OCI-LY1 (cell line): Measurements from ENCODE around the gene GTF3C2.
"Not testable (repeated sequence)": the region's sequence is repeated elsewhere in the genome, so short reads cannot be mapped to it uniquely, and the experiment has no call there.

Source experiments
- H2AFZ ChIP-seq: fragments of 200-600 bp; sonication (generic), shearing (Covaris generic); 2 replicates; pipeline ENCODE4 v1.6.0; 2014; ENCODE audit warnings: antibody characterized with exemption, mild to moderate bottlenecking, low read length
- H3F3A ChIP-seq: fragments of 200-600 bp; sonication (generic), shearing (Covaris generic); 2 replicates; pipeline ENCODE4 v1.6.0; 2014; ENCODE audit warnings: mild to moderate bottlenecking, antibody characterized with exemption, low read length, moderate library complexity; ENCODE audit not compliant: insufficient read depth
- H3K27ac ChIP-seq: fragments of 200-600 bp; sonication (generic); 2 replicates; pipeline ENCODE4 v1.5.1; 2014; ENCODE audit warnings: low read length, mixed run types, mild to moderate bottlenecking, low read depth; ENCODE audit not compliant: poor library complexity, severe bottlenecking
- H3K27me3 ChIP-seq: fragments of 200-600 bp; sonication (generic); 2 replicates; pipeline ENCODE4 v1.6.0; 2014; ENCODE audit warnings: antibody characterized with exemption, mild to moderate bottlenecking, low read length, moderate library complexity; ENCODE audit not compliant: insufficient read depth
- H3K36me3 ChIP-seq: fragments of 200-600 bp; sonication (generic); 2 replicates; pipeline ENCODE4 v1.6.1; 2014; ENCODE audit warnings: mild to moderate bottlenecking, antibody characterized with exemption, low read length, moderate library complexity, mixed read lengths; ENCODE audit not compliant: insufficient read depth
- H3K4me1 ChIP-seq: fragments of 200-600 bp; sonication (generic); 2 replicates; pipeline ENCODE4 v1.5.1; 2014; ENCODE audit warnings: mild to moderate bottlenecking, low read length, moderate library complexity; ENCODE audit not compliant: insufficient read depth, severe bottlenecking
- H3K4me2 ChIP-seq: fragments of 200-600 bp; sonication (generic), shearing (Covaris generic); 2 replicates; pipeline ENCODE4 v1.6.1; 2014; ENCODE audit warnings: low read length
- H3K4me3 ChIP-seq: fragments of 200-600 bp; sonication (generic); 2 replicates; pipeline ENCODE4 v1.5.1; 2014; ENCODE audit warnings: low read length, low read depth, mild to moderate bottlenecking, mixed read lengths; ENCODE audit not compliant: poor library complexity, severe bottlenecking
- H3K79me2 ChIP-seq: fragments of 200-600 bp; shearing (Covaris generic); 2 replicates; pipeline ENCODE4 v1.6.1; 2016; ENCODE audit warnings: mixed run types, low read length, mixed read lengths; ENCODE audit not compliant: insufficient read depth
- H3K9ac ChIP-seq: fragments of 200-600 bp; sonication (generic), shearing (Covaris generic); 2 replicates; pipeline ENCODE4 v1.6.1; 2014; ENCODE audit warnings: mild to moderate bottlenecking, low read length, mixed read lengths
- H3K9me2 ChIP-seq: fragments of 200-600 bp; sonication (generic), shearing (Covaris generic); 2 replicates; pipeline ENCODE4 v1.6.1; 2014; ENCODE audit warnings: low read depth, mild to moderate bottlenecking, low read length, mixed read lengths
- H3K9me3 ChIP-seq: fragments of 200-600 bp; shearing (Covaris generic); 2 replicates; pipeline ENCODE4 v1.6.1; 2014; ENCODE audit warnings: low read length, mixed read lengths
- H4K20me1 ChIP-seq: fragments of 200-600 bp; sonication (generic), shearing (Covaris generic); 2 replicates; pipeline ENCODE4 v1.6.0; 2016; ENCODE audit warnings: mild to moderate bottlenecking, low read length; ENCODE audit not compliant: insufficient read depth
- EZH2 ChIP-seq: fragments of 200-600 bp; sonication (generic), shearing (Covaris generic); IDR thresholded peaks from 2 replicates; pipeline ENCODE4 v1.8.0; 2017; ENCODE audit warnings: borderline replicate concordance, mixed run types, mild to moderate bottlenecking, antibody characterized with exemption, low read length, moderate library complexity, mixed read lengths
- TF ChIP-seq, protein P1 (sequence below): fragments of 200-600 bp; sonication (generic), shearing (Covaris generic); IDR thresholded peaks from 2 replicates; pipeline ENCODE4 v1.5.1; 2017; ENCODE audit warnings: mild to moderate bottlenecking, antibody characterized with exemption, low read length, moderate library complexity, mixed read lengths

GTF3C2 gene

DNA sequence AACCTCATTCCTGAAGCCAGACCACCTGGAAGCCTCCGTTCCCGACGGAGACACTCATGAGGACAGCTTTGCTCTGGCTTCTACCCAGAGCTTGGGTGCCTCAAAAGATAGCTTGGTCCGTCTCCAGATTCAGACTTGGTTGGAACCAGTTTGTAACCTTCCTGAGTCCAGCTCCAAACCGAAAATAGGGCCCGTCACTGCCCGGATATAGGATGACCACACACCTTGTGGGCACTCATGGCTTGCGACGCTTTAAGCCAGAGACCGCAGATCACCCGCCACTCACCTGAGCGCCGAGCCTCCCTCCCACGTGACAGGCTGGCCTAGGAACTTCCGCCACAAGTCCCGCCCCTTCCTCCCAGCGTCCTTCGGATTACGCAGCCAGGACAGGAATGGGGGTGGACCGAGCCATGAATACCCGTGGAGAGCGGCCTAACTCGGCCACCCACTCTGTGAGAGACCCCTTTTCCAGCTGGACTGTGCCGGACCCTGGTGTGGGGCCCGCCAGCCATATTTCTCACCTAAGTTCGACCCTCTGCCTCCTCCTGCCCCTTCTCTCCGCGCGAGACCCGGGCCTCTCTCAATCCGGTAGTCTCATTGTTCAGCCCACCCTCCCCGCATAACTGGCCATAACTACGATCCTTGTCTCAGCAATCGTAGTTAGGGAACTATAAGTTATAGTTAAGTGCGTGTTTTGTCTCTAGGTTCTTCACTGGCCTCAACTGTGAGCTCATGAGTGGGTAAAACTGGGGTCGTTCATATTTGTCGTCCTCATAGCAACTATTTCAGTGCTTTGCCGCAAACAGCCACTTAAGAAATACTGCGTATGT is 33.6 kb downstream of the GTF3C2 start, which contains the start of gene MPV17:
Gene MPV17, minus strand, starts transcription at position 332 of the 830 bp plus-strand sequence. CDS start 580 bp downstream, outside the sequence.
- H3K27ac ChIP-seq, result peak within 1 kb of the TSS; percentile 74
- peak within 1 kb of the TSS; percentile 99 for H3K4me2 ChIP-seq
- no peaks in the 10 kb centered on the region for H4K20me1 ChIP-seq
- no peaks in the 10 kb centered on the region for H3K9me2 ChIP-seq
- H3F3A ChIP-seq, result peaks cover 5% of the 10 kb centered on the region
- peaks cover 21% of the 10 kb centered on the region for H3K4me1 ChIP-seq
- peak within 1 kb of the TSS; percentile 97 for H3K4me3 ChIP-seq
- H3K79me2 ChIP-seq, result peaks cover 3% of the 10 kb centered on the region; the same call in 1 of the 2 replicates
- no peak within 1 kb of the TSS for H2AFZ ChIP-seq
- H3K27me3 ChIP-seq, result no peaks in the 10 kb centered on the region
- H3K9me3 ChIP-seq, result no peaks in the 10 kb centered on the region
- peaks cover 25% of the 10 kb centered on the region for H3K36me3 ChIP-seq
- H3K9ac ChIP-seq, result peak within 1 kb of the TSS; percentile 100
- TF ChIP-seq, protein P1, sequence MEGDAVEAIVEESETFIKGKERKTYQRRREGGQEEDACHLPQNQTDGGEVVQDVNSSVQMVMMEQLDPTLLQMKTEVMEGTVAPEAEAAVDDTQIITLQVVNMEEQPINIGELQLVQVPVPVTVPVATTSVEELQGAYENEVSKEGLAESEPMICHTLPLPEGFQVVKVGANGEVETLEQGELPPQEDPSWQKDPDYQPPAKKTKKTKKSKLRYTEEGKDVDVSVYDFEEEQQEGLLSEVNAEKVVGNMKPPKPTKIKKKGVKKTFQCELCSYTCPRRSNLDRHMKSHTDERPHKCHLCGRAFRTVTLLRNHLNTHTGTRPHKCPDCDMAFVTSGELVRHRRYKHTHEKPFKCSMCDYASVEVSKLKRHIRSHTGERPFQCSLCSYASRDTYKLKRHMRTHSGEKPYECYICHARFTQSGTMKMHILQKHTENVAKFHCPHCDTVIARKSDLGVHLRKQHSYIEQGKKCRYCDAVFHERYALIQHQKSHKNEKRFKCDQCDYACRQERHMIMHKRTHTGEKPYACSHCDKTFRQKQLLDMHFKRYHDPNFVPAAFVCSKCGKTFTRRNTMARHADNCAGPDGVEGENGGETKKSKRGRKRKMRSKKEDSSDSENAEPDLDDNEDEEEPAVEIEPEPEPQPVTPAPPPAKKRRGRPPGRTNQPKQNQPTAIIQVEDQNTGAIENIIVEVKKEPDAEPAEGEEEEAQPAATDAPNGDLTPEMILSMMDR, result no peak
- TF ChIP-seq EZH2, result no peak

DNA sequence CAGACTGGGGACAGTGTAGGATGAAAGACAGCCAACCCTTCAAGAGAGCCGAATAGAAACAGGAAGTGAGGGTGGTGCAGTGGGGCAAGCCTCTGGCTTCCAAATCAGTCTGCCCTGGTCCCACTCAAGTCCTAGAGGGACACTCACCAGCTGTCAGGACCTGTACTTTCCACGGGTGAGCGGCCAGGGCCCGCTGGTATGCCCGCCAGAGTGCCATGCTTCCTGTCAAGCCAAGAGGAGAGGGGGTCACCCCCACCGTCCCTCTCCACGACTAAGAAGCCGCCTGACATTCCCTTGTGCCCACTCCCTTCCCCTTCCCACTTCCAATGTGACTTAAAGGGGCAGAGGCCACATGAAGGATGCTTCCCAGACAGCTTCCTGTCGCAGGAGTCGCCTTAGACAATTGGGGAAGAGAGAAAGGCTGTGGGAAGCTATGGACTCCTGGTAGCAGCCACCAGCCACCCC is 34.2 kb downstream of the GTF3C2 start:
- TF ChIP-seq, protein P1, result no peak
- TF ChIP-seq EZH2, result no peak
- Histone ChIP-seq H3K4me2 (peak overlapping the region; percentile 99), H3F3A (peaks cover 5% of the 10 kb centered on the region), H3K9ac (peak overlapping the region; percentile 100), H3K27ac (peak overlapping the region; percentile 74), H3K27me3 (no peaks in the 10 kb centered on the region), H3K36me3 (peaks cover 20% of the 10 kb centered on the region), H3K4me3 (peak overlapping the region; percentile 97), H4K20me1 (no peaks in the 10 kb centered on the region), H3K9me3 (no peaks in the 10 kb centered on the region), H3K9me2 (no peaks in the 10 kb centered on the region), H2AFZ (no peak overlapping the region), H3K79me2 (peaks cover 3% of the 10 kb centered on the region; the same call in 1 of the 2 replicates), H3K4me1 (peaks cover 21% of the 10 kb centered on the region)

DNA sequence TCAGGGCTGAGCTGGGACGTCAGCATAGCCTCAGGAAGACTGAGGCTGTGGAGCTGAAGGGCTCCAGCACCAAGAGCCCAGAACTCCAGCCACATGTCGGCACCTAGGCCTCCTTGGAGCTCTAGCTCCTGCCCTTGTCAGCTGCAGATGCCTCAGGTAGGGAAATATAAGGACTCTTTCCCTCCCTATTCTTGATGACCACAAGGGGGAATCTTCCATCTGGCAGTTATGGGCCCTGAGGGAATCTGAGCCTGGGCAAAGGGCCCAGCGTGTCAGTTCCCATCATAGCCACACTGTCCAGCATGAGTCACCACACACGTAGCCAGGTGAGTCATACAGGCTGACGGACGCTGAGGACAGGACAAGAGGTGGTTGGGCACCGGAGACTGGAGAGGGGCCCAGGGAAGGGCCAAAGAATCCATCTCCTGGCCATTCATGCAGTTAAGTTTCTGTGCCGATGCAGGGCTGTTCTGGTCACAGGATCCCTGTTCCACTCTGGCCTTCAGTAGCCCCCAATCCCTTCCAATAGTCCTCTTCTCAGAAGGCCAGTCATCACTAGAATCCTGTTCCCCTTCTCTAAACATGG is 35.5 kb downstream of the GTF3C2 start:
- no peak overlapping the region for H3K27ac ChIP-seq

DNA sequence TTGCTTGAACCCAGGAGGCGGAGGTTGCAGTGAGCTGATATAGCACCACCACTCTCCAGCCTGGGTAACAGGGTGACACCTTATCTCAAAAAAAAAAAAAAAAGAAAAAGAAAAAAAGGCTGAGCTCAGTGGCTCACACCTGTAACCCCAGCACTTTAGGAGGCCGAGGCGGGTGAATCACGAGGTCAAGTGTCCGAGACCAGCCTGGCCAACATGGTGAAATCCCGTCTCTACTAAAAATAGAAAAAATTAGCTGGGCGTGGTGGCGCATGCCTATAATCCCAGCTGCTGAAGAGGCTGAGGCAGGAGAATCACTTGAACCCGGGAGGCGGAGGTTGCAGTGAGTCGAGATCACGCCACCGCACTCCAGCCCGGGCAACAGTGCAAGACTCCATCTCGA is 36.7 kb downstream of the GTF3C2 start:
- H3K9me2 ChIP-seq, H2AFZ ChIP-seq, H3K9me3 ChIP-seq, H3K79me2 ChIP-seq, H3K4me2 ChIP-seq, H3K27ac ChIP-seq, H3K27me3 ChIP-seq, H3K9ac ChIP-seq, H3F3A ChIP-seq, H4K20me1 ChIP-seq, H3K4me3 ChIP-seq: not testable (repeated sequence)
- H3K4me1 ChIP-seq, result peaks cover 21% of the 10 kb centered on the region
- H3K36me3 ChIP-seq, result peaks cover 10% of the 10 kb centered on the region; the same call in 1 of the 2 replicates

More for the DNA sequence above, 35.5 kb downstream of the GTF3C2 start:
- Histone ChIP-seq H3K9me3 (no peaks in the 10 kb centered on the region), H3K4me2 (peak overlapping the region; percentile 99; the same call in 1 of the 2 replicates), H2AFZ (no peak overlapping the region), H3K4me3 (no peak overlapping the region), H4K20me1 (no peaks in the 10 kb centered on the region), H3K27me3 (no peaks in the 10 kb centered on the region), H3K36me3 (peaks cover 14% of the 10 kb centered on the region), H3K4me1 (peaks cover 21% of the 10 kb centered on the region), H3K9me2 (no peaks in the 10 kb centered on the region), H3K9ac (peak overlapping the region; percentile 100; the same call in 1 of the 2 replicates), H3K79me2 (peaks cover 3% of the 10 kb centered on the region; the same call in 1 of the 2 replicates), H3F3A (peaks cover 5% of the 10 kb centered on the region)
- TF ChIP-seq EZH2, result no peak
- TF ChIP-seq, protein P1, result no peak
